Measurements from ENCODE around the gene DHRS2. TPM values are rescaled to one million over a fixed set of nuclear protein-coding genes. Genes with fewer than 3 reads are reported as not detected.

Gene DHRS2
- total RNA-seq, 1 donor from 2014 or later: 2.4 TPM

GRCh38 chr14:23660290-23661226 lies 24.4 kb downstream of the DHRS2 start:
- no peaks in the 10 kb centered on the region for H3K4me1 Mint-ChIP-seq
- no peak overlapping the region for H3K4me3 Mint-ChIP-seq
- DNase-seq: no peak
- intact Hi-C loops (cut with micrococcal nuclease): no loop called here
- no peak overlapping the region for H3K27ac Mint-ChIP-seq
- no peaks in the 10 kb centered on the region for H3K36me3 Mint-ChIP-seq (ENCODE audit: low read depth)
- H3K9me3 Mint-ChIP-seq: no peaks in the 10 kb centered on the region
- no peaks in the 10 kb centered on the region for H3K27me3 Mint-ChIP-seq

GRCh38 chr14:23661542-23661941 lies 25.4 kb downstream of the DHRS2 start:
- Mint-ChIP-seq H3K4me1 (no peaks in the 10 kb centered on the region), H3K27ac (no peak overlapping the region), H3K9me3 (no peaks in the 10 kb centered on the region), H3K27me3 (no peaks in the 10 kb centered on the region), H3K36me3 (ENCODE audit: low read depth) (no peaks in the 10 kb centered on the region), H3K4me3 (no peak overlapping the region)
- intact Hi-C loops (cut with micrococcal nuclease): no loop called here
- no peak for DNase-seq

- no peaks in the 10 kb centered on the region for H3K4me1 Mint-ChIP-seq
- H3K9me3 Mint-ChIP-seq: no peaks in the 10 kb centered on the region
- DNase-seq: no peak
- H3K4me3 Mint-ChIP-seq: no peak overlapping the region
- no peaks in the 10 kb centered on the region for H3K36me3 Mint-ChIP-seq (ENCODE audit: low read depth)
- H3K27ac Mint-ChIP-seq: no peak overlapping the region
- intact Hi-C loops (cut with micrococcal nuclease): no loop called here
- H3K27me3 Mint-ChIP-seq: peaks cover 3% of the 10 kb centered on the region
Measured at GRCh38 chr14:23663127-23663526, 27.0 kb downstream of the DHRS2 start.

- no peak for DNase-seq
- Mint-ChIP-seq H3K27ac (no peak overlapping the region), H3K9me3 (no peaks in the 10 kb centered on the region), H3K4me3 (no peak overlapping the region), H3K27me3 (peaks cover 3% of the 10 kb centered on the region), H3K4me1 (no peaks in the 10 kb centered on the region), H3K36me3 (ENCODE audit: low read depth) (no peaks in the 10 kb centered on the region)
- intact Hi-C loops (cut with micrococcal nuclease): no loop called here
Measured at GRCh38 chr14:23663711-23664110, 27.5 kb downstream of the DHRS2 start.

- Mint-ChIP-seq H3K36me3 (ENCODE audit: low read depth) (no peaks in the 10 kb centered on the region), H3K4me1 (no peaks in the 10 kb centered on the region), H3K4me3 (no peak overlapping the region), H3K9me3 (no peaks in the 10 kb centered on the region), H3K27me3 (peaks cover 3% of the 10 kb centered on the region), H3K27ac (no peak overlapping the region)
- intact Hi-C loops (cut with micrococcal nuclease): no loop called here
- no peak for DNase-seq
Measured at GRCh38 chr14:23664207-23664885, 28.2 kb downstream of the DHRS2 start.

GRCh38 chr14:23665302-23666016 lies 29.3 kb downstream of the DHRS2 start:
- Mint-ChIP-seq H3K27me3 (peaks cover 3% of the 10 kb centered on the region), H3K36me3 (ENCODE audit: low read depth) (no peaks in the 10 kb centered on the region), H3K9me3 (no peaks in the 10 kb centered on the region), H3K27ac (no peak overlapping the region), H3K4me1 (no peaks in the 10 kb centered on the region), H3K4me3 (no peak overlapping the region)
- intact Hi-C loops (cut with micrococcal nuclease): loop anchor here (1.0 kb wide), 1 partner anchor 289 kb away; no protein-coding TSS in a partner anchor
- DNase-seq: no peak

GRCh38 chr14:23667134-23667533 lies 31.0 kb downstream of the DHRS2 start:
- no peaks in the 10 kb centered on the region for H3K9me3 Mint-ChIP-seq
- H3K36me3 Mint-ChIP-seq (ENCODE audit: low read depth): no peaks in the 10 kb centered on the region
- intact Hi-C loops (cut with micrococcal nuclease): no loop called here
- DNase-seq: no peak
- H3K4me1 Mint-ChIP-seq: no peaks in the 10 kb centered on the region
- H3K4me3 Mint-ChIP-seq: no peak overlapping the region
- peaks cover 3% of the 10 kb centered on the region for H3K27me3 Mint-ChIP-seq
- no peak overlapping the region for H3K27ac Mint-ChIP-seq

GRCh38 chr14:23669441-23669840 lies 33.3 kb downstream of the DHRS2 start:
- no peak overlapping the region for H3K27ac Mint-ChIP-seq
- peaks cover 3% of the 10 kb centered on the region for H3K27me3 Mint-ChIP-seq
- intact Hi-C loops (cut with micrococcal nuclease): no loop called here
- H3K4me3 Mint-ChIP-seq: no peak overlapping the region
- no peaks in the 10 kb centered on the region for H3K36me3 Mint-ChIP-seq (ENCODE audit: low read depth)
- H3K4me1 Mint-ChIP-seq: no peaks in the 10 kb centered on the region
- DNase-seq: no peak
- no peaks in the 10 kb centered on the region for H3K9me3 Mint-ChIP-seq

GRCh38 chr14:23670481-23670880 lies 34.3 kb downstream of the DHRS2 start:
- H3K36me3 Mint-ChIP-seq (ENCODE audit: low read depth): no peaks in the 10 kb centered on the region
- H3K9me3 Mint-ChIP-seq: no peaks in the 10 kb centered on the region
- peaks cover 3% of the 10 kb centered on the region for H3K27me3 Mint-ChIP-seq
- intact Hi-C loops (cut with micrococcal nuclease): no loop called here
- H3K4me1 Mint-ChIP-seq: no peaks in the 10 kb centered on the region
- H3K27ac Mint-ChIP-seq: no peak overlapping the region
- DNase-seq: no peak
- no peak overlapping the region for H3K4me3 Mint-ChIP-seq

- Mint-ChIP-seq H3K27me3 (peaks cover 9% of the 10 kb centered on the region), H3K36me3 (ENCODE audit: low read depth) (no peaks in the 10 kb centered on the region), H3K4me1 (no peaks in the 10 kb centered on the region), H3K4me3 (no peak overlapping the region), H3K27ac (no peak overlapping the region), H3K9me3 (no peaks in the 10 kb centered on the region)
- no peak for DNase-seq
- intact Hi-C loops (cut with micrococcal nuclease): no loop called here
Measured at GRCh38 chr14:23672200-23672599, 36.0 kb downstream of the DHRS2 start.

GRCh38 chr14:23675337-23675736 lies 39.2 kb downstream of the DHRS2 start:
- H3K27ac Mint-ChIP-seq: no peak overlapping the region
- H3K4me3 Mint-ChIP-seq: no peak overlapping the region
- intact Hi-C loops (cut with micrococcal nuclease): no loop called here
- peaks cover 21% of the 10 kb centered on the region for H3K27me3 Mint-ChIP-seq
- no peaks in the 10 kb centered on the region for H3K36me3 Mint-ChIP-seq (ENCODE audit: low read depth)
- no peak for DNase-seq
- H3K4me1 Mint-ChIP-seq: no peaks in the 10 kb centered on the region
- H3K9me3 Mint-ChIP-seq: no peaks in the 10 kb centered on the region

- DNase-seq: no peak
- peaks cover 22% of the 10 kb centered on the region for H3K27me3 Mint-ChIP-seq
- no peaks in the 10 kb centered on the region for H3K9me3 Mint-ChIP-seq
- no peaks in the 10 kb centered on the region for H3K36me3 Mint-ChIP-seq (ENCODE audit: low read depth)
- intact Hi-C loops (cut with micrococcal nuclease): no loop called here
- no peak overlapping the region for H3K4me3 Mint-ChIP-seq
- no peak overlapping the region for H3K27ac Mint-ChIP-seq
- no peaks in the 10 kb centered on the region for H3K4me1 Mint-ChIP-seq
Measured at GRCh38 chr14:23675906-23676305, 39.7 kb downstream of the DHRS2 start.

- DNase-seq: no peak
- intact Hi-C loops (cut with micrococcal nuclease): no loop called here
- Mint-ChIP-seq H3K27me3 (peaks cover 23% of the 10 kb centered on the region), H3K27ac (no peak overlapping the region), H3K4me3 (no peak overlapping the region), H3K4me1 (no peaks in the 10 kb centered on the region), H3K9me3 (no peaks in the 10 kb centered on the region), H3K36me3 (ENCODE audit: low read depth) (no peaks in the 10 kb centered on the region)
Measured at GRCh38 chr14:23681337-23681736, 45.2 kb downstream of the DHRS2 start.
